Mucosa of rectum (tissue), 2 donors: Measurements from ENCODE around the gene WNT10A.

ENCODE experiments used
- H3K27ac ChIP-seq, 2 donors: one replicate each; pipeline ENCODE4 v1.7.0; 2013; ENCODE audit warnings: inconsistent platforms in 2 of 2, low read depth in 2 of 2, low read length in 2 of 2
- H3K27me3 ChIP-seq, 2 donors: one replicate each; pipeline ENCODE4 v1.7.0; 2013; ENCODE audit warnings: low read length in 2 of 2; ENCODE audit not compliant: control insufficient read depth in 2 of 2, insufficient read depth in 2 of 2
- H3K36me3 ChIP-seq, 2 donors: one replicate each; pipeline ENCODE4 v1.7.0; 2013; ENCODE audit warnings: low read length in 2 of 2; ENCODE audit not compliant: control insufficient read depth in 2 of 2, insufficient read depth in 2 of 2
- H3K4me1 ChIP-seq, 2 donors: one replicate each; pipeline ENCODE4 v1.7.0; 2013; ENCODE audit warnings: low read length in 2 of 2, mild to moderate bottlenecking in 1 of 2; ENCODE audit not compliant: control insufficient read depth in 2 of 2, insufficient read depth in 2 of 2
- H3K4me3 ChIP-seq, 2 donors: one replicate each; pipeline ENCODE4 v1.7.0; 2013; ENCODE audit warnings: low read length in 2 of 2
- H3K9ac ChIP-seq, 2 donors: one replicate each; pipeline ENCODE4 v1.7.0; 2013; ENCODE audit warnings: low read length in 2 of 2, low read depth in 1 of 2, mild to moderate bottlenecking in 1 of 2
- H3K9me3 ChIP-seq, 2 donors: one replicate each; pipeline ENCODE4 v1.7.0; 2013; ENCODE audit warnings: low read length in 2 of 2; ENCODE audit not compliant: control insufficient read depth in 2 of 2
- donor health status: healthy.
- donor health status: Normal muscosa, but diverticular disease.

Gene WNT10A

GRCh38 chr2:218893349-218894150 lies 12.9 kb downstream of the WNT10A start:
- Histone ChIP-seq H3K9ac (peak overlapping the region; percentile 2 to 45), H3K4me1 (peaks cover 15 to 29% of the 10 kb centered on the region in 2 donors), H3K36me3 (no peaks in the 10 kb centered on the region), H3K27ac (peak overlapping the region in 1 of 2 donors; percentile 67), H3K27me3 (peaks cover 35 to 42% of the 10 kb centered on the region in 2 donors), H3K9me3 (no peaks in the 10 kb centered on the region), H3K4me3 (peak overlapping the region in 1 of 2 donors; percentile 63)

GRCh38 chr2:218894151-218894879 lies 13.7 kb downstream of the WNT10A start:
- Histone ChIP-seq H3K36me3 (no peaks in the 10 kb centered on the region), H3K9me3 (no peaks in the 10 kb centered on the region), H3K4me1 (peaks cover 15 to 31% of the 10 kb centered on the region in 2 donors), H3K4me3 (no peak overlapping the region), H3K27ac (no peak overlapping the region), H3K9ac (no peak overlapping the region), H3K27me3 (peaks cover 40 to 49% of the 10 kb centered on the region in 2 donors)

GRCh38 chr2:218894880-218895157 lies 14.2 kb downstream of the WNT10A start:
- H3K4me3 ChIP-seq = no peak overlapping the region
- peaks cover 15 to 31% of the 10 kb centered on the region in 2 donors for H3K4me1 ChIP-seq
- H3K27me3 ChIP-seq = peaks cover 40 to 51% of the 10 kb centered on the region in 2 donors
- H3K9me3 ChIP-seq = no peaks in the 10 kb centered on the region
- no peak overlapping the region for H3K9ac ChIP-seq
- H3K27ac ChIP-seq = no peak overlapping the region
- H3K36me3 ChIP-seq = no peaks in the 10 kb centered on the region

- no peak overlapping the region for H3K4me3 ChIP-seq
- H3K4me1 ChIP-seq = peaks cover 15 to 31% of the 10 kb centered on the region in 2 donors
- H3K9ac ChIP-seq = no peak overlapping the region
- H3K9me3 ChIP-seq = no peaks in the 10 kb centered on the region
- no peak overlapping the region for H3K27ac ChIP-seq
- H3K36me3 ChIP-seq = no peaks in the 10 kb centered on the region
- H3K27me3 ChIP-seq = peaks cover 40 to 51% of the 10 kb centered on the region in 2 donors
These were observed 14.7 kb downstream of the WNT10A start for GRCh38 chr2:218895326-218895725.

GRCh38 chr2:218895759-218896500 lies 15.3 kb downstream of the WNT10A start:
- H3K27ac ChIP-seq = peak overlapping the region in 1 of 2 donors; percentile 75
- no peak overlapping the region for H3K4me3 ChIP-seq
- H3K36me3 ChIP-seq = no peaks in the 10 kb centered on the region
- no peak overlapping the region for H3K9ac ChIP-seq
- peaks cover 42 to 51% of the 10 kb centered on the region in 2 donors for H3K27me3 ChIP-seq
- H3K4me1 ChIP-seq = peaks cover 15 to 31% of the 10 kb centered on the region in 2 donors
- no peaks in the 10 kb centered on the region for H3K9me3 ChIP-seq

GRCh38 chr2:218896501-218897393 lies 16.1 kb downstream of the WNT10A start:
- Histone ChIP-seq H3K36me3 (no peaks in the 10 kb centered on the region), H3K27ac (peak overlapping the region; percentile 48 to 75), H3K4me3 (peak overlapping the region; percentile 22 to 52), H3K4me1 (peaks cover 15 to 31% of the 10 kb centered on the region in 2 donors), H3K9ac (no peak overlapping the region), H3K27me3 (peaks cover 44 to 56% of the 10 kb centered on the region in 2 donors), H3K9me3 (no peaks in the 10 kb centered on the region)

GRCh38 chr2:218897394-218898108 lies 16.9 kb downstream of the WNT10A start:
- peaks cover 44 to 59% of the 10 kb centered on the region in 2 donors for H3K27me3 ChIP-seq
- H3K4me3 ChIP-seq = peak overlapping the region; percentile 22 to 52
- H3K36me3 ChIP-seq = no peaks in the 10 kb centered on the region
- no peaks in the 10 kb centered on the region for H3K9me3 ChIP-seq
- H3K27ac ChIP-seq = peak overlapping the region in 1 of 2 donors; percentile 75
- peaks cover 12 to 29% of the 10 kb centered on the region in 2 donors for H3K4me1 ChIP-seq
- H3K9ac ChIP-seq = no peak overlapping the region

GRCh38 chr2:218898109-218898878 lies 17.6 kb downstream of the WNT10A start:
- no peaks in the 10 kb centered on the region for H3K36me3 ChIP-seq
- no peak overlapping the region for H3K9ac ChIP-seq
- peaks cover 6 to 24% of the 10 kb centered on the region in 2 donors for H3K4me1 ChIP-seq
- peaks cover 41 to 56% of the 10 kb centered on the region in 2 donors for H3K27me3 ChIP-seq
- no peak overlapping the region for H3K27ac ChIP-seq
- H3K4me3 ChIP-seq = peak overlapping the region in 1 of 2 donors; percentile 13
- H3K9me3 ChIP-seq = no peaks in the 10 kb centered on the region
